Measurements from ENCODE around the gene MRC2. TPM values are rescaled to one million over a fixed set of nuclear protein-coding genes. Genes with fewer than 3 reads are reported as not detected.

The MRC2 gene
- polyA plus RNA-seq, 3 donors, result 0.04 TPM; not detected in 2

DNA sequence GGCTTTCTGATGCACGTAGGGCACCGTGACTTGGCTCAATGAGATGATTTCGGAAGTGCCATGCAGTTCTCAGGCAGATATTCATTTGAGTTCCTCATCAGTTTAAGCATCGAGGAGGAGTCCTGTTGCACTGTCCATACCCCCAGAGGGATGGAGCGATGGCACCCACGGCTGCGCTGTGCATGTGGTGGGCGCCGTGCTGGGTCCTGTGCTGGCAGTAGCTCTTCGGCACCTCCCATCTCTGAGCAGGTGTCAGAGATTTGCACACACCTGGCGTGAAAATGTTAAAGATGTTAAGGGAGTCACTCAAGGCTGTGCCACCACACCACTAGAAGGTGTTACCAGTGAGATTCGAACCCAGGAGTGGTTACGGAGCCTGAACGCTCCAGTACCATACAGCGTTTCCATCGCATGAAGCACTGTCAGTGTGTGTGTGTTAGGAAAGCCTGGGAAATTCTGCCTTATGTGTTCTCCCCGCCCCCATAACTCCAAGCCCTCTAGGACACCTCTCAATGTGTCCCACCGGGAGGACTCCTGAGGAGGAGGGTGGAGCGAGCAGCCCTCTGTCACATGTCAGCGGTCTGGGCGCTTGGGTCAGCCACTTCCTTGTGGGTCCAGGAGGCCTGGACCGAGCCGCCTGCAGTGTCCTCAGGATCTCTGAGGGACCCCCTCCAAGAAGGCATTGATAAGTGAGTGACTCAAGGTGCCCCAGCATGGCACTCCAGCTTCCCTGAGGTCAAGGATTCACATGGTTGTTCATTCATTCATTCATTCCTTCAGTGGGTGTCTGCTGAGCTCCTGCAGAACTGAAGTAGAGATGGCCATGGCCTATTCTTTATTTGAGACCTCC lies 3.8 kb downstream of the MRC2 start:
- Histone ChIP-seq H3K4me2 (replicated peaks; ENCODE audit: extremely low read depth, low read length, poor library complexity, severe bottlenecking) (no peak overlapping the region), H4K20me1 (ENCODE audit: insufficient read depth, low read length) (no peaks in the 10 kb centered on the region), H3K4me1 (ENCODE audit: control insufficient read depth in 1 of 2, insufficient read depth in 2 of 2, low read length in 2 of 2) (peaks cover 20 to 23% of the 10 kb centered on the region in 2 donors), H2AFZ (ENCODE audit: insufficient read depth, low read depth, low read length, poor library complexity, severe bottlenecking) (no peak overlapping the region), H3K36me3 (replicated peaks in 1 of 2; ENCODE audit: control insufficient read depth in 1 of 2, insufficient read depth in 2 of 2, low read length in 2 of 2) (no peaks in the 10 kb centered on the region), H3K4me3 (replicated peaks in 1 of 3; ENCODE audit: low read depth in 2 of 3, low read length in 3 of 3) (no peak overlapping the region), H3K79me2 (ENCODE audit: insufficient read depth, low read length) (no peaks in the 10 kb centered on the region), H3K27me3 (ENCODE audit: control insufficient read depth in 2 of 2, insufficient read depth in 2 of 2, low read length in 2 of 2) (peaks cover 3 to 31% of the 10 kb centered on the region in 2 donors), H3K9ac (ENCODE audit: insufficient read depth, low read length, poor library complexity, severe bottlenecking) (no peak overlapping the region), H3K9me3 (replicated peaks in 1 of 2; ENCODE audit: control insufficient read depth in 1 of 2, insufficient read depth in 1 of 2, low read length in 2 of 2) (no peaks in the 10 kb centered on the region), H3K27ac (ENCODE audit: low read depth in 1 of 2, low read length in 2 of 2) (no peak overlapping the region)
- intact Hi-C loops (cut with micrococcal nuclease), result no loop called here
- no peak overlapping the region for H3K27ac Mint-ChIP-seq
- peaks cover 0 to 3% of the 10 kb centered on the region in 2 donors for H3K36me3 Mint-ChIP-seq
- peaks cover 0 to 3% (median 0%) of the 10 kb centered on the region in 7 donors for H3K9me3 Mint-ChIP-seq
- H3K4me1 Mint-ChIP-seq, result peaks cover 33% of the 10 kb centered on the region
- peaks cover 35 to 50% (median 41%) of the 10 kb centered on the region in 3 donors for H3K27me3 Mint-ChIP-seq (ENCODE audit: low read depth in 3 of 3)
- TF ChIP-seq, protein P1, sequence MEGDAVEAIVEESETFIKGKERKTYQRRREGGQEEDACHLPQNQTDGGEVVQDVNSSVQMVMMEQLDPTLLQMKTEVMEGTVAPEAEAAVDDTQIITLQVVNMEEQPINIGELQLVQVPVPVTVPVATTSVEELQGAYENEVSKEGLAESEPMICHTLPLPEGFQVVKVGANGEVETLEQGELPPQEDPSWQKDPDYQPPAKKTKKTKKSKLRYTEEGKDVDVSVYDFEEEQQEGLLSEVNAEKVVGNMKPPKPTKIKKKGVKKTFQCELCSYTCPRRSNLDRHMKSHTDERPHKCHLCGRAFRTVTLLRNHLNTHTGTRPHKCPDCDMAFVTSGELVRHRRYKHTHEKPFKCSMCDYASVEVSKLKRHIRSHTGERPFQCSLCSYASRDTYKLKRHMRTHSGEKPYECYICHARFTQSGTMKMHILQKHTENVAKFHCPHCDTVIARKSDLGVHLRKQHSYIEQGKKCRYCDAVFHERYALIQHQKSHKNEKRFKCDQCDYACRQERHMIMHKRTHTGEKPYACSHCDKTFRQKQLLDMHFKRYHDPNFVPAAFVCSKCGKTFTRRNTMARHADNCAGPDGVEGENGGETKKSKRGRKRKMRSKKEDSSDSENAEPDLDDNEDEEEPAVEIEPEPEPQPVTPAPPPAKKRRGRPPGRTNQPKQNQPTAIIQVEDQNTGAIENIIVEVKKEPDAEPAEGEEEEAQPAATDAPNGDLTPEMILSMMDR (IDR thresholded peaks at IDR 0.05), result no peak
- no peak for DNase-seq
- 93% methylated on average over 13 of the region's 23 CpGs for WGBS (ENCODE audit: insufficient coverage)
- no peak overlapping the region for H3K4me3 Mint-ChIP-seq

DNA sequence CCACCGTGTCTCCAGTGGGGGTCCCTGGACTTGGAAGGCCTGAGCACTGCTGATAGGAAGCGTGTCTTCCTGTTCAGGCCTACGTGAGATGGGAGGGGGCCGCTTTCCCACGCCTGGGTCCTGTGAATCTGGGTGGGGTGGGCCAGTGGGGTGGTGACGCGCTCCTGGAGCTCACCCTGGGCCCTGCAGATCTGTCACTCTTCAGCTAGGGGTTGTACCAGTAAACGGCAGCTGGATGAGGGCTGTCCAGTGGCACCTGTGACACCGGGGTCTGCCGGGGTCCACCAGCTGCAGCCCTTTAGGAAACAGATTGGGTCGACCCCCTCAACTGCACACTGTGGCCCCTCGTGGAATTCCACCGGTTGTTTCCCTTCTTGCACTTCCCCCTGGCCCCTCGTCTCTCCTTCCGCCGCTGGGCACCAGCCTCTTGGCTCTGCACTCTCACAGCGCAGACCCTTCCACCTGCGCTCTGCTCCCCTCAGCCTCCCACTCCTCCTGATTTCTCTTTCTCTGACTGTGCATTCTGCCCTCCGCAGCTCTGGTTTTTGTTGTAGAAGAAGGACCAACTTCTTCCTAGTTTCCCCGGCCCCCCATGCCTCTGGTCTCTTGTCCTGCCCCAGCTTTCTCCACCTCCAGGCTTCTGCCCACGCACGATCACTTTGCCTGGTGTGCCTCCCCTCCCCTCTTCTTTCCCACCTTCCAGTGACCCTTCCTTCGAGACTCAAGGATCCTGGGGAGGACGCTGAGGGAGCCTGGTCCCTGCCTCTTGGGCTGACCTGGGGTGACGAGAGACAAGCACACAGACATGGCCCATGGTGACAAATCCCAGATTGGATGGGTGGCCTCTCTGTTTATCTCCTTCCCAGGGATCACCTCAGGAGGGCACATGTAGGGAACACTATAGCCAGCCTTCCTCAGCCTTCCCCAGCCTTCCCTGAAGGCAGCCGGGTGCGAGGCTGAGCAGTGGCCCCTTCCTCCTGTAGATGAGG lies 4.8 kb downstream of the MRC2 start:
- Mint-ChIP-seq H3K4me1 (peaks cover 25% of the 10 kb centered on the region), H3K27ac (no peak overlapping the region), H3K27me3 (ENCODE audit: low read depth in 3 of 3) (peaks cover 26 to 41% (median 33%) of the 10 kb centered on the region in 3 donors), H3K4me3 (peak overlapping the region; percentile 8 to 17), H3K9me3 (peaks cover 0 to 3% (median 0%) of the 10 kb centered on the region in 7 donors), H3K36me3 (peaks cover 0 to 3% of the 10 kb centered on the region in 2 donors)
- Histone ChIP-seq H3K4me2 (replicated peaks; ENCODE audit: extremely low read depth, low read length, poor library complexity, severe bottlenecking) (no peak overlapping the region), H3K4me1 (ENCODE audit: control insufficient read depth in 1 of 2, insufficient read depth in 2 of 2, low read length in 2 of 2) (peaks cover 12 to 15% of the 10 kb centered on the region in 2 donors), H2AFZ (ENCODE audit: insufficient read depth, low read depth, low read length, poor library complexity, severe bottlenecking) (no peak overlapping the region), H3K9ac (ENCODE audit: insufficient read depth, low read length, poor library complexity, severe bottlenecking) (no peak overlapping the region), H3K27ac (ENCODE audit: low read depth in 1 of 2, low read length in 2 of 2) (no peak overlapping the region), H3K4me3 (replicated peaks in 1 of 3; ENCODE audit: low read depth in 2 of 3, low read length in 3 of 3) (no peak overlapping the region), H3K9me3 (replicated peaks in 1 of 2; ENCODE audit: control insufficient read depth in 1 of 2, insufficient read depth in 1 of 2, low read length in 2 of 2) (no peaks in the 10 kb centered on the region), H3K36me3 (replicated peaks in 1 of 2; ENCODE audit: control insufficient read depth in 1 of 2, insufficient read depth in 2 of 2, low read length in 2 of 2) (no peaks in the 10 kb centered on the region), H4K20me1 (ENCODE audit: insufficient read depth, low read length) (no peaks in the 10 kb centered on the region), H3K79me2 (ENCODE audit: insufficient read depth, low read length) (no peaks in the 10 kb centered on the region), H3K27me3 (ENCODE audit: control insufficient read depth in 2 of 2, insufficient read depth in 2 of 2, low read length in 2 of 2) (peaks cover 0 to 25% of the 10 kb centered on the region in 2 donors)
- TF ChIP-seq, protein P1 (IDR thresholded peaks at IDR 0.05), result no peak
- 32% methylated on average over 18 of the region's 27 CpGs for WGBS (ENCODE audit: insufficient coverage)
- intact Hi-C loops (cut with micrococcal nuclease), result no loop called here
- no peak for DNase-seq
